ENCODE measurements around the gene AGER.

Gene AGER

DNA sequence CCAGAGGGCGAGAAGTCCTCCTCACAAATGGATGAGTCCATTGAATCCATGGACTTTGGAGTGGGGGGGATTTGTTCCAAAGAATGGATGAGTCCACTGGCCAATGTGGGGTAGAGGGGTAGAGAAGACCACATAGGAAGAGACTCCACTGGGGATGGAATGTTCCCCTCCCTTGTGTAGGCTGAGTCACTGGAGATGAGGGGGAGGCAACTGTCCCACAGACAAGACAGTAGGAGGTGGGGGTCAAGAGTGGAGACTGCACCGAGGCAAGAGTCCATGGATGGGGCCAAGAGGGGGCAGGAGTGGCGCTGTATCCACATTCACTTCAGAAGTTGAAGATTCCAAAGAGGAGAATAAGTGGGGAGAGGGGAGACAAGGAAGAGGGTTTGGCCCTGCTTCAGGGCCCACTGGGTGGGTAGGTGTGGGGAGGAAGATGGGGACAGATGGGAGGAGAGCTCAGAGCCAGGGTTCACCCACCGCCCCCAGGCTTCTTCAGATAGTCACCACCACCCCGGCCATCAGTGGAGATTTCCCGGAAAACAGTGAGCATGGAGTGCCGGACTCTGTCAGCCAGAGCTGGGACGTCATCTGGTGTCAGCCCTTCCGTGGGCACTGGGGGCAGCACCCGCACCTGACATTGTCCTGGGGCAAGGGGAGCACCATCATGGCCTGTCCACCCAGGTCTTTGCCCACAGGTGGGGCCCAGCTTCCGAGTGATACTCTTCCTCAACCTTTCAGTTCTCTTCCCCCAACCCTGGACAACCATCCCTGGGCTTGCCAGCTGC is 15.1 kb downstream of the AGER start:
- DNase-seq (ENCODE audit: low spot score) = no peak

DNA sequence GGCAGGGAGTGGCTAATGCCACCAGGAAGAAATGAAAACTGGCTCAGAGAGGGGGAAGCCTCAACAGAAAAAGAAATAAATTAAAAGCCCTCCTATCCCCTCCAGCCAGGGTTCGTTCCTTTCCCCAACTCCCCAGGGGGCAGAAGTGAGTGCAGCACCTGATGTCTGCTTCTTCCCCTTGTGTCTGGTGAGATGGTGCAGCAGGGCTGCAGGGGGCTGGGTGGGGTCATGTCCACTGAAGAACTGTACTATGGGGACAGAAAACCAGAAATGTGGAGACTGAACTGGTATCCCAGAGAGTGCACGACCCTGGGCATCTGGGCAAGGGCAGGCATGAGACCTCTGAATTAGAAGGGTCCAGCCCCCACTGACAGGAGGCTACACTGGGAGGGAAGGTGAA is 15.7 kb downstream of the AGER start:
- DNase-seq (ENCODE audit: low spot score) = no peak

GRCh38 chr6:32167761-32168262 is 16.2 kb downstream of the AGER start:
- no peak for DNase-seq (ENCODE audit: low spot score)

DNA sequence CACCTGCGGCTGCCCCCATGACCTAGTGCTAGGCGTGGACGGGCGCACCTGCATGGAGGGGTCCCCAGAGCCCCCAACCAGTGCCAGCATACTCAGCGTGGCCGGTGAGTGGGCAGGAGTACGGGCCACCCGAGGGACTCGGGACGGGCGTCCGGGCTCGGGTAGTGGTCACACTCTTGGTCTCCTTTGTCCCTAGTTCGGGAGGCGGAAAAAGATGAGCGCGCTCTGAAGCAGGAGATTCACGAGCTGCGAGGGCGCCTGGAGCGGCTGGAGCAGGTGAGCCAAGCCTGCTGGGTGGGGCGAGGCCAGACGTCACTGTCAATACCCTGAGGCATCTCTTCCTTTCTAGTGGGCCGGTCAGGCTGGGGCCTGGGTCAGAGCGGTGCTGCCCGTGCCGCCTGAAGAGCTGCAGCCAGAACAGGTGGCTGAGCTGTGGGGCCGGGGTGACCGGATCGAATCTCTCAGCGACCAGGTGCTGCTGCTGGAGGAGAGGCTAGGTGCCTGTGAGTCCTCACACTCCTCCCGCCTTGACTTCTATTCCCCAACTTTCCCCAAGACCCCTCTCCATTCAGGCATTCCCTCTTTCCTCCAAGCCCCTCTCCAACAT is 16.8 kb downstream of the AGER start:
- DNase-seq (ENCODE audit: low spot score) = no peak

- no peak for DNase-seq (ENCODE audit: low spot score)
These were observed 17.5 kb downstream of the AGER start for GRCh38 chr6:32166411-32167061.

DNA sequence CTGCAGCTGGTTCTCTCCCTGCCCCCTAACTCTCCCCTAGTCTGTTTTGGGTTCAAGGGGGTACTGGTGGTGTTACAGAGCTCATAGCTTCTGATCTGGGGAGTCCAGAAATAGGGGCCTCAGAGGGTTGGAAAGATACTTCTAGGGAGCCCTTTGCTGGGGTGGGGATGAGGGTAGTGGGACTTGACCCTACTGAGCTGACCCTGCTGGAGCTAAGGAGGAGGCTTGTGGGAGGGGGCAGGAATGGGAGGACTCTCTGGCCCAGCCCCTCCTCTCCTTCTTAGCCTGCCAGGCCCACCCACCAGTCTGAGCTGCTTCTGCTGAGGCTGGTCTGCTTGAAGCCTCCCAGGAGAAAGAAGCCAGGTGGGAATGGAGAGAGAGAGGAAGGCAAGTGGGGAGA is 19.8 kb downstream of the AGER start, which contains the start of gene EGFL8:
Gene EGFL8, plus strand, starts transcription at position 301 of the 400 bp plus-strand sequence. CDS start 1,571 bp downstream, outside the sequence.
- no peak for DNase-seq (ENCODE audit: low spot score)

GRCh38 chr6:32163559-32164258 is 20.3 kb downstream of the AGER start:
- no peak for DNase-seq (ENCODE audit: low spot score)

DNA sequence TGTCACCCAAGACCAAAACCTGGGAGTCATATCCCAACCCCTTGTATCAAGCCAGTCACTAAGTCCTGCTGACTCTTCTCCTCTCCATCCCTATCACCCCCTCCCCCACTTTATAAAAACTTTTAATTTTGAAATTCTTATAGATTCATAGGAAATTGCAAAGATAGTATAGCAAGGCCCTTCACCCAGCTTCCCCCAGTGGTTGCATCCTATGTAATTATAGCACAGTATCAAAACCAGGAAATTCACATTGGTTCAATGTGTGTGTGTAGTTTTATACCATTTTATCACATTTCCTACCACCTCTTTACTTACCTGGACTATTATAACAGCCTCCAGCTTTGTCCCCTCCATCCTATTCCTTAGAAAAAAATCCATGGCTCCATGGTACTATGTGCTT is 26.0 kb downstream of the AGER start:
- DNase-seq (ENCODE audit: low spot score) = no peak

- no peak for DNase-seq (ENCODE audit: low spot score)
These were observed 27.2 kb downstream of the AGER start for GRCh38 chr6:32156891-32157290.

DNA sequence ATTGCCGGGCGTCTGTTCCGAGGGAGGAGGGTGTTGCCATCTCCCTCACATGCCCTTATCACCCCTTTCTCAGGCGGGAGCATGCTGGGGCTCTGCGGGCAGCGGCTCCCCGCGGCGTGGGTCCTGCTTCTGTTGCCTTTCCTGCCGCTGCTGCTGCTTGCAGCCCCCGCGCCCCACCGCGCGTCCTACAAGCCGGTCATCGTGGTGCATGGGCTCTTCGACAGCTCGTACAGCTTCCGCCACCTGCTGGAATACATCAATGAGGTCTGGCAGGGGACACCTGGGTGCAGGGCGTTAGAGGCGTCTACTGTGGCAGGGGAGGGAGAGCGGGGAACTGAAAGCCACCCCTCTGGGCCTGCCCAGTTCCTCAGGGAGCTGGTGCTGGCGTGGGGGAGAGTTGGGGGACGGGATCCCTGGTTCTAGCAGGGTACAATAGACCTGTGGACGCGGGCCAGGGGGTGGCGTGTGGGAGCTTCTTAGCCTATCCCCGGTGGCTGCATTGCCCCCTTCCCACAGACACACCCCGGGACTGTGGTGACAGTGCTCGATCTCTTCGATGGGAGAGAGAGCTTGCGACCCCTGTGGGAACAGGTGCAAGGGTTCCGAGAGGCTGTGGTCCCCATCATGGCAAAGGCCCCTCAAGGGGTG is 29.4 kb downstream of the AGER start:
- DNase-seq (ENCODE audit: low spot score) = peak; percentile 63

- DNase-seq (ENCODE audit: low spot score) = peak; percentile 54
These were observed 30.2 kb downstream of the AGER start, which contains the start of gene PPT2 for GRCh38 chr6:32153564-32154513. Gene PPT2 (plus strand): TSS chr6:32154141. CDS start chr6:32154595, 454 bp downstream.

DNA sequence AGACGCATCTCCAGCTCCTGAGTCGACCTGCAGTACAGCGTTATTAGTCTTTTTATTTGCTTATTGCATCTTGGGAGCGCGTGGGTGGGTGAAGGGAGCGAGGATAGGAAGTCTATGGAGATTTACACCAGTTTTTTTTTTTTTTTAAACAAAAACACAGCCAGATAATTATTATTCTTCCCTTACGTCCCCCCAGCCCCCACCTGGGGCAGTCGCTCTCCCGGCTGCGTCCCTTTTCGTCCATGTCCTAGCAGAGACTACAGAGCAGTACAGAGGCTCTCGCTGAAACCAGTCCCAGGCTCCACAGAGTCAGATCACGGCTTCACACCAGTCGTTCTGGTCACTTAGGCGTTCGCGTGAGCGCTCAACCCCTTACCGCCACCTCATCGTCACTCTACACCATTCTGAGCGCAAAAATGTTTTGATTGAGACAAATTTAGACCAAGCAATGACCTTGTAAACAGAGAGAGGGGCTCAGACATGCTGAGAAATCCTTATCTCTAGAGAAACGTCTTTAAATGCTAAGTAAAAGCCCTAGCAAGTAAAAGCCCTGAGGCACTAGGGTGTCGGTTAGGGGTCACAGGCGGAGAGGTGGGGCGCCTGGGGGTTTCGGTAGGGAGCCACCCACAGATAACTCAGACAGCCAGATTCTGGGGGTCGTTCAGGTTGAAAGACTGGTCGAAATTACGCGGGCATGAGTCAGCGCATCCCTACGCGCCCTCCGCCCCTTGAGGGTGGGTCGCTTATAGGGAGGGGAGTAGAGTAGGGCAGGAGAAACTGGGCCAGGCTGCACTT is 31.1 kb downstream of the AGER start:
- no peak for DNase-seq (ENCODE audit: low spot score)

DNA sequence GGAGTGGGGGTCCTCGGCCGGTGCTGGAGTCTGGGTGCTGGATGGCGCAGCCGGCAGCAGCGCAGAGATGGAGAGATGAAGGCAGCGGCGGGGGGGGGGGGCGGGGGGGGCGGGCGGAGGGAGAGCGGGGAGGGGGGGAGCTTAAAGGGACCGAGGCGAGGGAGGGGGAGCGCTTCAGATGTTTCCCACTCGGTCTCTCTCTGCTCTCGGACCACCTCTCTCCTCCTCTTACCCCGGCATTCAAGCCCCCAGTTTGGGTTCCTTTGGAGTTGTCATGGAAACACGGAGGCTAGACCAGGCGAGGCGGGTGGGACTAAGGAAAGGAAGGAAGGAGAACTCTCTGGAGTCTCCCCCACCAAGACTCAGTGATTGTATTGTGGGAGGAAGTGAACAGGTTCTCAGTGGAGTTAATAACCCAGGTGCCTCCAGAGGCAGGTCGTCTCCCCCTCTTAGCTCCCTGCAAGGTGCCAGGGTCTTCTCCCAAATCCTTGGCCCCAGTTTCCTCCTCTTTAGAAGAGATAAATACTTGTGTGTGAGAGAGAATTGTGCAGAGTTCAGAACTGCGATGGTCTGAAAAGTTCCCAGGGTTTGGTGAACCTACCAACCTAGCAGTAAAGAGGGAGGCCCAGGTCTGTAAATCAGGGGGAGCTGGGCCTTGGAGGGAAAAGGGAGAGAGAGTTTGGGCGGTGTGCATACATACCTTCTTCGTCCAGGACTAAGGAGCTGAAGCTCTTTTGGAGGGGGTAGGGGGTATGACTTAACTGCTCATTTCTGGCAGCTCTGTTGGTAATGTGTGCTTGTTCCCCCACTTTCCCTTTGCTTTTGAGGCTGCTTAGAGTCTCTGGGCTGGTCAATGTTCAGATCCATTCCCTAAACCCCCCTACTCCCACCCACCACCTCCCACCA is 31.9 kb downstream of the AGER start, which contains the start of gene PRRT1:
Gene PRRT1, minus strand, starts transcription at position 77 of the 906 bp plus-strand sequence. CDS start 112 bp downstream, outside the sequence.
- DNase-seq (ENCODE audit: low spot score) = no peak

DNA sequence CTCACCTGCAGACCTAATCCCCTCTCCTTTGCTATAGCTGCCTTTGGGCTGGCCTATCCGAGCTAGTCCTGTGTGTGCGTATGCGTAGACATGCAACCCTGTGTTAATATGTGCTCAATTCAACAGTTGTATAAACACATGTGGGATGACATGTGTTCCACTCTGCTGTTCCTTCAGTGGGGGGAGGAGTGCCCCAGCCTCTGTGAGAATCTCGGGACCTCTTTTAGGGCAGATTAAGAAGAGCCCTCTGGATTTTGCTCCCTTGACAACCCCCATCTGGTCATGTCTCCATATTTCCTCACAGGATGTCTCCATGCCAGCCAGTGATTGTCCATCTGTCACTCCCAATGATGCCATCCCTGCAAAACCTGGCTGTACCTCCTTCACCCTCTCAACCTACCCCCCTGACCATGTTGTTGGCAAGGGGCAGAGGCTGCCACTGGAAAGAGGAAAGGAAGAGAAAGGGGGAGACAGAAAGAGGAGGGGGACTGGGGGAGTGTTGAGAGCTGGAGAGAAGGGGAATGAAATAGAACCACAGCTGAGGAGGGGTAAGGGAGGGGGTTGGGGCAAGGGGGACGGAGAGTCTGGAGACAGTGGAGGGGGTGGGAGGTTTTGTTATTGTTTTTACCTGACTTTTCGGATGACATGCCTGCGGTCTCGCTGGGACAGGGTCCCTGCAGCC is 32.7 kb downstream of the AGER start:
- DNase-seq (ENCODE audit: low spot score) = no peak

- no peak for DNase-seq (ENCODE audit: low spot score)
These were observed 33.9 kb downstream of the AGER start for GRCh38 chr6:32149932-32150870.

DNA sequence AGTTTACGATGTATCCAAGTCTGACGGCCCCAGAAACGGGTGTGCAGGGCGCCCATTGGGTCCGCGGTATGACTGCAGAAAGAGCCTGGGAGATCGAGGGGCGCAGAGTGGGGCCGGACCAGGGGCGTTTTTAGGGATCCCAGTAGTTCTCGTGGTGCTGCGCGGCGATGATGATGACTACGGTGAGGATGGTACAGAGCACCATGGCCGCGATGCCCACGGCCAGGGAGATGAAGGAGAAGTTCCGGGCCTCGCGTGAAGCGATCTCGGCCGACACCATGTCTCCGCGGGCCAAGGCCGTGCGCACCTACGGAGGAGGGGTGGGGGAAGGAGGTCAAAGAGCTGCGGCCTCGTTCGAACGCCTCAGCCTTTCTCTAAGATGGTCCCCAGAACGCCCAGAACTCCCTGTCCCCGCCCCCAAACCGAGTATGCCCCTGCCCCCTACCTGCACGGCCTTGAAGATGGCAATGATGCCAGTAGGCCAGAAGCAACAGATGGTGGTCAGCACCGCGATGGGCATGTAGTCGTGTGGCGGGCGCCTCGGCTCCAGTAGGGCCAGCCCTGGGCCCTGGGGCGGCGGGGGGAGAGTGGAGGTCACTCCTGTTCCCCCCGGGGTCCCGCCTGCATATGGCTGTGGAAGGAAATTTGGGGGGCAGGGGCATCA is 34.8 kb downstream of the AGER start:
- DNase-seq (ENCODE audit: low spot score) = no peak
